Measurements from ENCODE around the gene PTPRD. TPM values are rescaled to one million over a fixed set of nuclear protein-coding genes. Genes with fewer than 3 reads are reported as not detected.
"Not testable (repeated sequence)": the region's sequence is repeated elsewhere in the genome, so short reads cannot be mapped to it uniquely, and the experiment has no call there.

The PTPRD gene
- total and polyA plus RNA-seq, 3 experiments from 2014 or later, result 0.02 to 0.04 TPM; not detected in 1

DNA sequence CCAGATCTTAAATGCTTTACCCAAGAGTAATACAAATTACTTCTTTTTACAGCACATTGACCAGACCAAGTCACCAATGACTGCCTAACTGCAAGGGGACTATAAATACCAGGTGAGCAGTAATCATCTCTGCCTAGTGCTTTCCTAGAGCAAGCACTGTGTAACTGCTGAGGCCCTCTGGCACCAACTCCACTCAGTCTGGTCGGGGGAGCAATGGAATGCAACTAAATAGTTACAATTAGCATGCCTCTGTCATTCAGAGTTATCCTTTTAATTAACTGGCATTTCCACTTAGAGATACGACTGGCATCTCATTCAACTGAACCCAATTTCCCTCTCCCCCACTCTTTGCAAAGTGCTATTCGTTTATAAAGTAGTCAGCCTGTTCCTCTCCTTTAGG is 1504.2 kb downstream of the PTPRD start:
- no peak for DNase-seq
- Mint-ChIP-seq H3K36me3 (no peaks in the 10 kb centered on the region), H3K4me1 (no peaks in the 10 kb centered on the region), H3K27ac (no peak overlapping the region), H3K9me3 (peaks cover 0 to 3% (median 2%) of the 10 kb centered on the region in 5 donors), H3K4me3 (no peak overlapping the region), H3K27me3 (no peaks in the 10 kb centered on the region)
- ChIA-PET CTCF (no interaction called here), POLR2A (no interaction called here)
- no peaks in the 10 kb centered on the region for H3K36me3 ChIP-seq (ENCODE audit: insufficient read depth, low read length)
- no peaks in the 10 kb centered on the region for H3K4me1 ChIP-seq (ENCODE audit: insufficient read depth, low read length)
- no peaks in the 10 kb centered on the region for H3K27me3 ChIP-seq (ENCODE audit: insufficient read depth, low read length, poor library complexity, severe bottlenecking)
- no peak overlapping the region for H3K27ac ChIP-seq (ENCODE audit: low read depth, low read length)
- H3K9me3 ChIP-seq (ENCODE audit: low read length), result no peaks in the 10 kb centered on the region
- no peak overlapping the region for H3K4me3 ChIP-seq (ENCODE audit: low read length)

DNA sequence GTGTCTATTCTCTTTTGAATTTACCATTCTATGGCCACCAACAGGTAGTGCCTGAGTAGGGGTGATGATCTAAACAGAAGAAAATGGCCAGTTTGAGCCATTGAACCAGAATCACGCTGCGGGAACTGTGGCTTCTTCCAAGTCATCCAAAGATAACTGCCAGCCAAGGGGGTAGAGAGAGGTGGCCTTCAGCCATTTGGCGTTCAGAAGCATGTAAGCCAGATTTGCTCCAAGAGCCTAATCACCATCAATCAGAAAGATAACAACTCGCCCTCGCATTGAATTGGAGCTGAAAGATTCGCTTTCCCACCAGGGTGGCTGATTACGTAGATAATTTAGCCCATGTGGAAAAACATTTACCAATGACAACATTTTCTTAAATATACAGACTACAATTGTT is 1510.5 kb downstream of the PTPRD start:
- CTCF ChIA-PET, result no interaction called here

DNA sequence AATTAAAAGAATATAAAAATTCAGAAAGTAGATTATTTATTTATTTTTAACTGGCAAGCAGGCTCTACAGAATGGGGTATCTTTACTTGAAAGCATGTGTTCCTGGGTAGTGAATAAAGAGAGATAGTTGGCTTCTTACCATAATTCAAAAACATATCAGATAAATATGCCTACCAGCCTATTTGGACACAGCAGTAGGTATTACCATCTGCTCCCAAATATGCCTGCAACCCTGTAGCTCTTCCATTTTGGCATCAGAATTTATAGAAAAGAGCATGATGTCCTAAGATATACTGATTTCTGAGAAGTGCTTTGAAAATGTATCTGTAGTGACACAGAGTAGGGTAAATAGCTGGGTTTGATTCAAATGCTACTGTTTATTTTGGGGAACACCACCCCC is 1512.7 kb downstream of the PTPRD start:
- DNase-seq, result no peak
- Histone ChIP-seq H3K9me3 (ENCODE audit: low read length) (no peaks in the 10 kb centered on the region), H3K36me3 (ENCODE audit: insufficient read depth, low read length) (no peaks in the 10 kb centered on the region), H3K27me3 (ENCODE audit: insufficient read depth, low read length, poor library complexity, severe bottlenecking) (no peaks in the 10 kb centered on the region), H3K4me3 (ENCODE audit: low read length) (no peak overlapping the region), H3K27ac (ENCODE audit: low read depth, low read length) (no peak overlapping the region), H3K4me1 (ENCODE audit: insufficient read depth, low read length) (no peaks in the 10 kb centered on the region)
- ChIA-PET POLR2A (no interaction called here), CTCF (no interaction called here)
- Mint-ChIP-seq H3K27me3 (no peaks in the 10 kb centered on the region), H3K4me1 (no peaks in the 10 kb centered on the region), H3K9me3 (peaks cover 0 to 18% (median 2%) of the 10 kb centered on the region in 5 donors), H3K27ac (no peak overlapping the region), H3K36me3 (no peaks in the 10 kb centered on the region), H3K4me3 (no peak overlapping the region)

More for the DNA sequence above, 1510.5 kb downstream of the PTPRD start:
- H3K36me3 ChIP-seq (ENCODE audit: insufficient read depth, low read length), result no peaks in the 10 kb centered on the region
- Mint-ChIP-seq H3K27ac (no peak overlapping the region), H3K27me3 (no peaks in the 10 kb centered on the region), H3K4me3 (no peak overlapping the region), H3K4me1 (no peaks in the 10 kb centered on the region), H3K9me3 (peaks cover 0 to 6% (median 1%) of the 10 kb centered on the region in 5 donors), H3K36me3 (no peaks in the 10 kb centered on the region)
- no peak for DNase-seq
- H3K27ac ChIP-seq (ENCODE audit: low read depth, low read length), result no peak overlapping the region
- H3K4me3 ChIP-seq (ENCODE audit: low read length), result no peak overlapping the region
- POLR2A ChIA-PET, result no interaction called here
- H3K9me3 ChIP-seq (ENCODE audit: low read length), result no peaks in the 10 kb centered on the region
- H3K27me3 ChIP-seq (ENCODE audit: insufficient read depth, low read length, poor library complexity, severe bottlenecking), result no peaks in the 10 kb centered on the region
- H3K4me1 ChIP-seq (ENCODE audit: insufficient read depth, low read length), result no peaks in the 10 kb centered on the region

DNA sequence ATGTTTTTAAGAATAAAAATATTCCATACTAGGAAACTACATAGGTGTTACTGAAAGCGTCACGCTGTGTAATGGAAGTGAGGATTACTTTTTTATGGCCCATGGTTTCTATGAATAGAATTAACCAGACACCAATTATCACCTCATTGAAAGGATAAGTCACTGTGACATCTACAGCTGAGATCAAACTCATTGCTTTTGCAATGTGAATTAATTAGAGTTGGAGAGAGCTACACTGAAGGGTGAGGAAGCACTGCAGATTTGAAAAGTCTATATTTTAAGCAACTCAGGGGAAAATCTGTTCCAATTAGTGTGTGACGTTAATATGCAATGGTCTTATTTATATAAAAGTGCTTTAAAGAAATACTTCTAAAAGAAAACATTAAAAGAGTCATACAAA is 1513.2 kb downstream of the PTPRD start:
- Mint-ChIP-seq H3K4me3 (no peak overlapping the region), H3K36me3 (no peaks in the 10 kb centered on the region), H3K27me3 (no peaks in the 10 kb centered on the region), H3K27ac (no peak overlapping the region), H3K9me3 (peaks cover 0 to 18% (median 2%) of the 10 kb centered on the region in 5 donors), H3K4me1 (no peaks in the 10 kb centered on the region)
- no peak overlapping the region for H3K27ac ChIP-seq (ENCODE audit: low read depth, low read length)
- no peaks in the 10 kb centered on the region for H3K4me1 ChIP-seq (ENCODE audit: insufficient read depth, low read length)
- no peak for DNase-seq
- H3K27me3 ChIP-seq (ENCODE audit: insufficient read depth, low read length, poor library complexity, severe bottlenecking), result no peaks in the 10 kb centered on the region
- H3K36me3 ChIP-seq (ENCODE audit: insufficient read depth, low read length), result no peaks in the 10 kb centered on the region
- ChIA-PET CTCF (no interaction called here), POLR2A (no interaction called here)
- H3K4me3 ChIP-seq (ENCODE audit: low read length), result no peak overlapping the region
- H3K9me3 ChIP-seq (ENCODE audit: low read length), result no peaks in the 10 kb centered on the region

DNA sequence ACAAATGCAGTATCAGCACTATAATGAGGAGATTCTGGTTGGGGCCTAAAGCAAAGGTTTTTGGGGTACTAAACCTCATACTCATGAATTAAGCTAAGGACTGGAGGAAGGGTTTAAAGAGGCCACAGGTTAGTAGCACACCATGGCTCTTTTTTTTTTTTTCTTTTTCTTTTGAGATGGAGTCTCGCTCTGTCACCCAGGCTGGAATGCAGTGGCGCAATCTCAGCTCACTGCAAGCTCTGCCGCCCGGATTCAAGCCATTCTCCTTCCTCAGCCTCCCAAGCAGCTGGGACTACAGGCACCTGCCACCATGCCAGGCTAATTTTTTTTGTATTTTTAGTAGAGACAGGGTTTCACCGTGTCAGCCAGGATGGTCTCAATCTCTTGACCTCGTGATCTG is 1515.5 kb downstream of the PTPRD start:
- H3K9me3 Mint-ChIP-seq, result peaks cover 0 to 18% (median 7%) of the 10 kb centered on the region in 5 donors
- H3K4me1 ChIP-seq (ENCODE audit: insufficient read depth, low read length); H3K4me1 Mint-ChIP-seq; CTCF ChIA-PET; POLR2A ChIA-PET; H3K27ac Mint-ChIP-seq; H3K9me3 ChIP-seq (ENCODE audit: low read length); H3K4me3 ChIP-seq (ENCODE audit: low read length); H3K36me3 Mint-ChIP-seq; H3K27me3 Mint-ChIP-seq; H3K27ac ChIP-seq (ENCODE audit: low read depth, low read length); DNase-seq; H3K27me3 ChIP-seq (ENCODE audit: insufficient read depth, low read length, poor library complexity, severe bottlenecking); H3K36me3 ChIP-seq (ENCODE audit: insufficient read depth, low read length); H3K4me3 Mint-ChIP-seq: not testable (repeated sequence)

DNA sequence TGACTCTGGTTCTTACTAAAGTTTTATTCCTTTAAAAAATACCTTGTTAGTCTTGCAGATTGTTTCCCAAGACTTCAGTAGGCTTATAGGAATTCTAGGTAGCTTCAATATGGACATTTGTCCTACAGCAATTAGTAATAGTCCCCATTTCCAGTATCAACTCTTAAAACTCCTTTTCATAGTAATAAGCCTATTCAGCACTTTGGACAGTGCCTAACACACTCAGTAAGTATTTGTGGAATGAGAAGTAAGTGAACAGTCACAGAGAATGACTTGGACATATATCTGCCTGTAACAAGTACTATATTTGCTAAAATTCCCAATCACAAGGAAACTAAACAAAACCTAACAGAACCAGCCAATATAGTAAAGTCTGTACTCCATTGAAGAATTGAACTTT is 1521.4 kb downstream of the PTPRD start:
- no peaks in the 10 kb centered on the region for H3K36me3 ChIP-seq (ENCODE audit: insufficient read depth, low read length)
- CTCF ChIA-PET, result no interaction called here
- H3K4me1 Mint-ChIP-seq, result no peaks in the 10 kb centered on the region
- POLR2A ChIA-PET, result no interaction called here
- no peaks in the 10 kb centered on the region for H3K4me1 ChIP-seq (ENCODE audit: insufficient read depth, low read length)
- H3K27ac ChIP-seq (ENCODE audit: low read depth, low read length), result no peak overlapping the region
- H3K4me3 Mint-ChIP-seq, result no peak overlapping the region
- peaks cover 4 to 20% (median 10%) of the 10 kb centered on the region in 5 donors for H3K9me3 Mint-ChIP-seq
- H3K36me3 Mint-ChIP-seq, result no peaks in the 10 kb centered on the region
- H3K4me3 ChIP-seq (ENCODE audit: low read length), result no peak overlapping the region
- no peak for DNase-seq
- no peaks in the 10 kb centered on the region for H3K27me3 ChIP-seq (ENCODE audit: insufficient read depth, low read length, poor library complexity, severe bottlenecking)
- H3K9me3 ChIP-seq (ENCODE audit: low read length), result no peaks in the 10 kb centered on the region
- no peaks in the 10 kb centered on the region for H3K27me3 Mint-ChIP-seq
- H3K27ac Mint-ChIP-seq, result no peak overlapping the region

DNA sequence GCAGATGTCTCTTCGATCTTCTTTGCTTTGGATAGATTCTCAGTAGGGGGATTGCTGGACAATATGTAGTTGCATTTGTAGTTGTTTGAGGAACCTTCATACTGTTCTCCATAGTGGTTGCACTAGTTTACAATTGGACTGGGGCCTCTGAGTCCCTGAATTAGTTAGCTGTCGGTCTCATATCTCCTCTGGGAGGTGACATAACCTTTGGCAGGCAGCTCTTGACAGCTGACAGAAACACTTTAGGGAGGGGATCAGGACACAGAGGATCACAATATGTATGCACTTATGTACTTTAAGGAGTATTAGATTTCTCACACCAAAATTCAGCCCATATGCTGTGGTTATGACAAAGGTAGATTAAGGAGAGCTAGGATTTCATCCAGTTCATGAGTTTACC is 1533.3 kb downstream of the PTPRD start:
- POLR2A ChIA-PET, result no interaction called here
- H3K4me1 Mint-ChIP-seq, result no peaks in the 10 kb centered on the region
- CTCF ChIA-PET, result no interaction called here

DNA sequence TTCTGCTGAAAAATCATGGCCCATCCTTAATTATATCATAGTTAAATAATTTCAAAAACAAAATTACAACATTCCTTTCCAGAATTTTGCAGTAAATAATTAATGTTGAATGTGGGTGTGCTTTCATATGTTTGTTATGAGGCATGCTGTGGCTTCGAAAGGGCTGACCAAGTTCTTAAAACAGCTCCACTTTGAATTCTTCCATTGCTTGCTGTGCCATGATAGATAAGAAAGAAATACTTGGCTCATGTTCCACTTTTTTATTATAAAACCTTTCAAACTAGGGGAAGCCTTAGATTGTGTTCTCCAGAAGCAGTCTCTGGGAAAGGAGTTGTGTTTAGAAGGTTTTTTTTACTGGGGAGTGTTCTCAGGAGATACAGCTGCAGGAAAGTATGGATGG is 1534.5 kb downstream of the PTPRD start:
- H3K4me3 Mint-ChIP-seq, result no peak overlapping the region
- Histone ChIP-seq H3K27me3 (ENCODE audit: insufficient read depth, low read length, poor library complexity, severe bottlenecking) (no peaks in the 10 kb centered on the region), H3K4me1 (ENCODE audit: insufficient read depth, low read length) (no peaks in the 10 kb centered on the region), H3K36me3 (ENCODE audit: insufficient read depth, low read length) (no peaks in the 10 kb centered on the region), H3K9me3 (ENCODE audit: low read length) (no peaks in the 10 kb centered on the region), H3K4me3 (ENCODE audit: low read length) (no peak overlapping the region), H3K27ac (ENCODE audit: low read depth, low read length) (no peak overlapping the region)
- no peak for DNase-seq
- ChIA-PET CTCF (no interaction called here), POLR2A (no interaction called here)
- H3K4me1 Mint-ChIP-seq, result no peaks in the 10 kb centered on the region
- no peak overlapping the region for H3K27ac Mint-ChIP-seq
- no peaks in the 10 kb centered on the region for H3K36me3 Mint-ChIP-seq
- H3K27me3 Mint-ChIP-seq, result no peaks in the 10 kb centered on the region
- peaks cover 7 to 23% (median 14%) of the 10 kb centered on the region in 5 donors for H3K9me3 Mint-ChIP-seq

More for the DNA sequence above, 1533.3 kb downstream of the PTPRD start:
- Mint-ChIP-seq H3K4me3 (no peak overlapping the region), H3K27ac (no peak overlapping the region), H3K27me3 (no peaks in the 10 kb centered on the region), H3K9me3 (peaks cover 11 to 23% (median 13%) of the 10 kb centered on the region in 5 donors), H3K36me3 (no peaks in the 10 kb centered on the region)
- H3K27ac ChIP-seq (ENCODE audit: low read depth, low read length), result no peak overlapping the region
- no peak overlapping the region for H3K4me3 ChIP-seq (ENCODE audit: low read length)
- no peak for DNase-seq
- no peaks in the 10 kb centered on the region for H3K36me3 ChIP-seq (ENCODE audit: insufficient read depth, low read length)
- no peaks in the 10 kb centered on the region for H3K9me3 ChIP-seq (ENCODE audit: low read length)
- no peaks in the 10 kb centered on the region for H3K27me3 ChIP-seq (ENCODE audit: insufficient read depth, low read length, poor library complexity, severe bottlenecking)
- no peaks in the 10 kb centered on the region for H3K4me1 ChIP-seq (ENCODE audit: insufficient read depth, low read length)

DNA sequence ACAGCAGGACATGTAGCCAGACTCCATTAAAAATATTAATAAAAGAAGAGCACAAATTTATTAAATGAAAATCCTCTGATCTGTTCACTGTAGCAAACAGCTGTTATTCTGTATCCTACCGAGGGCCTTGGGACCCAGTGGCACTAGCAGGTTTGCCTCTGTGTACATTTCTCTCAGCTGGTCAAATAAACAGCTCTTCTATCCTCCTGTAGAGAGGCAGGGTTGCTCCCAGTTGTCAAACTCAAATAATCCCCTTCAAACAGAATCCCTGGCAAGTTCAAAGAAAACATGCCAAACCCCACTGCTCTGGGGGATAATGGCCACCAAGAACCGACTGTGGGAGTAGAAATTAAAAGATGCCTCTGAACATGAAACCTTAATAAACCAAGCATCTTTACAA is 1551.2 kb downstream of the PTPRD start:
- no peaks in the 10 kb centered on the region for H3K4me1 Mint-ChIP-seq
- no peak for DNase-seq
- no peaks in the 10 kb centered on the region for H3K27me3 ChIP-seq (ENCODE audit: insufficient read depth, low read length, poor library complexity, severe bottlenecking)
- no peak overlapping the region for H3K4me3 ChIP-seq (ENCODE audit: low read length)
- H3K9me3 Mint-ChIP-seq, result peaks cover 0 to 11% (median 1%) of the 10 kb centered on the region in 5 donors
- H3K27ac Mint-ChIP-seq, result no peak overlapping the region
- no peaks in the 10 kb centered on the region for H3K4me1 ChIP-seq (ENCODE audit: insufficient read depth, low read length)
- H3K9me3 ChIP-seq (ENCODE audit: low read length), result no peaks in the 10 kb centered on the region
- H3K4me3 Mint-ChIP-seq, result no peak overlapping the region
- H3K36me3 ChIP-seq (ENCODE audit: insufficient read depth, low read length), result no peaks in the 10 kb centered on the region
- H3K27me3 Mint-ChIP-seq, result no peaks in the 10 kb centered on the region
- CTCF ChIA-PET, result no interaction called here
- POLR2A ChIA-PET, result no interaction called here
- H3K27ac ChIP-seq (ENCODE audit: low read depth, low read length), result no peak overlapping the region
- H3K36me3 Mint-ChIP-seq, result no peaks in the 10 kb centered on the region
